ENCODE measurements around the gene ZBTB20.

- TF ChIP-seq CTCF (IDR thresholded peaks at IDR 0.05) (peak in 3 of 6 experiments; percentile 6 to 11 (median 9)), POLR2A (IDR thresholded peaks at IDR 0.05) (peak in 3 of 4 donors; percentile 56 to 80 (median 69))
Observed at GRCh38 chr3:115147329-115148141, 447 bp upstream of the ZBTB20 start.
